Endothelial cell of umbilical vein (primary cell): ENCODE results near the gene VEPH1. TPM values are rescaled to one million over a fixed set of nuclear protein-coding genes. Genes with fewer than 3 reads are reported as not detected.

Experiments used
- BruUV-seq: library from RNA; stranded (reverse); fragments of 400-500 nt; replicated peaks from 2 replicates; lab custom pipeline; 2021; lab: Mats Ljungman, UMichigan
- CTCF ChIA-PET: fragments of 300-600, 350-600 bp; sonication (Branson Sonifier 250); formaldehyde crosslinking; loops from one replicate; lab custom pipeline; 2021; ENCODE audit warnings: antibody characterized with exemption, inconsistent platforms; lab: Charles Lee
- POLR2A ChIA-PET: fragments of 300-600, 350-600 bp; sonication (Branson Sonifier 250); formaldehyde crosslinking; loops from one replicate; lab custom pipeline; 2021; ENCODE audit warnings: antibody characterized with exemption, inconsistent platforms; lab: Charles Lee
- DNase-seq: peaks from one replicate; pipeline ENCODE4 v3.0.0-alpha.2; 2011; ENCODE audit warnings: low read depth, low spot score
- FAIRE-seq: peaks from 2 replicates; lab custom pipeline; 2011; peaks lifted over from hg19 to GRCh38; lab: Jason Lieb, UNC
- H2AFZ ChIP-seq: 2 replicates; pipeline ENCODE4 v1.6.0; 2012; ENCODE audit warnings: low read depth, low read length, control low read depth, inconsistent platforms
- H3K27ac ChIP-seq: 2 replicates; pipeline ENCODE4 v1.5.1; 2011; ENCODE audit warnings: low read depth, mild to moderate bottlenecking, control low read depth, low read length, moderate library complexity; ENCODE audit not compliant: insufficient read depth
- H3K27me3 ChIP-seq, 2 experiments: 2 replicates each; pipeline versions ENCODE4 v1.6.0 to v1.6.1; 2011; ENCODE audit warnings: low read length in 2 of 2, mixed read lengths in 1 of 2; ENCODE audit not compliant: control insufficient read depth in 2 of 2, insufficient read depth in 2 of 2
- H3K36me3 ChIP-seq, 2 experiments: 2 replicates in 1 of 2; 3 replicates in 1 of 2; pipeline ENCODE4 v1.5.1; 2011; ENCODE audit warnings: low read length in 2 of 2, mild to moderate bottlenecking in 1 of 2, moderate library complexity in 1 of 2; ENCODE audit not compliant: control insufficient read depth in 2 of 2, insufficient read depth in 2 of 2; ENCODE audit errors: extremely low read depth in 1 of 2
- H3K4me1 ChIP-seq: 3 replicates; pipeline ENCODE4 v1.5.1; 2011; ENCODE audit warnings: mild to moderate bottlenecking, low read length; ENCODE audit not compliant: control insufficient read depth, insufficient read depth; ENCODE audit errors: extremely low read depth
- H3K4me2 ChIP-seq: 2 replicates; pipeline ENCODE4 v1.6.1; 2011; ENCODE audit warnings: low read length, control low read depth, mixed read lengths; ENCODE audit not compliant: insufficient read depth
- H3K4me3 ChIP-seq, 3 experiments: fragments of 200-600 bp in 1 of 3; sonication (generic), shearing (Covaris generic) in 1 of 3; replicated peaks in 1 of 3; 2 replicates each; pipeline ENCODE4 v1.5.1; 2011 to 2016; ENCODE audit warnings: control low read depth in 3 of 3, low read length in 3 of 3, mild to moderate bottlenecking in 2 of 3, inconsistent platforms in 1 of 3, low read depth in 1 of 3, moderate library complexity in 1 of 3; ENCODE audit not compliant: insufficient read depth in 1 of 3
- H3K79me2 ChIP-seq: 2 replicates; pipeline ENCODE4 v1.6.0; 2012; ENCODE audit warnings: low read length, inconsistent platforms; ENCODE audit not compliant: control insufficient read depth, insufficient read depth
- H3K9ac ChIP-seq: replicated peaks from 2 replicates; pipeline ENCODE3; 2011; ENCODE audit warnings: low read length, control low read depth; ENCODE audit not compliant: insufficient read depth; ENCODE audit errors: extremely low read depth
- H3K9me1 ChIP-seq: replicated peaks from 3 replicates; pipeline ENCODE4 v1.6.0; 2011; ENCODE audit warnings: mild to moderate bottlenecking, low read length; ENCODE audit not compliant: control insufficient read depth, insufficient read depth; ENCODE audit errors: extremely low read depth
- H3K9me3 ChIP-seq: replicated peaks from 2 replicates; pipeline ENCODE4 v1.5.1; 2012; ENCODE audit warnings: low read length, inconsistent platforms; ENCODE audit not compliant: control insufficient read depth, insufficient read depth
- H4K20me1 ChIP-seq: replicated peaks from 2 replicates; pipeline ENCODE3; 2011; ENCODE audit warnings: mild to moderate bottlenecking, low read length; ENCODE audit not compliant: control insufficient read depth, insufficient read depth; ENCODE audit errors: extremely low read depth
- GATA2 ChIP-seq: IDR thresholded peaks from 2 replicates; pipeline ENCODE4 v1.7.0; 2011; ENCODE audit warnings: low read depth, mild to moderate bottlenecking, moderate library complexity, mixed read lengths, low read length; ENCODE audit not compliant: insufficient read length, insufficient read depth
- JUN ChIP-seq: IDR thresholded peaks from 2 replicates; pipeline ENCODE4 v1.6.1; 2011; ENCODE audit warnings: borderline replicate concordance, low read depth; ENCODE audit not compliant: insufficient read length, insufficient read depth
- POLR2AphosphoS5 ChIP-seq: IDR thresholded peaks from 2 replicates; pipeline ENCODE4 v1.6.1; 2012; ENCODE audit warnings: low read depth, mild to moderate bottlenecking, control low read depth, low read length, moderate library complexity; ENCODE audit not compliant: insufficient read depth
- dilution Hi-C: fragments of 300-500 bp; cut with MboI; formaldehyde crosslinking; loops from one replicate; pipeline ENCODE4 v1.15.0; 2019; ENCODE audit warnings: low sequenced_read_pairs; ENCODE audit not compliant: extremely low pct_ligation_motif_present
- intact Hi-C: fragments of 100-400 bp; cut with micrococcal nuclease; formaldehyde crosslinking; loops from one replicate; pipeline ENCODE4 v1.10.0; 2022
- polyA plus RNA-seq, 4 experiments: library from polyadenylated mRNA; depleted of rRNA in 3 of 4; stranded (reverse) in 3 of 4; unstranded in 1 of 4; fragments of >200 nt; gene quantifications; 2 replicates each; pipeline versions ENCODE4 v1.2.1 to v1.2.3, GENCODE V29; 2011 to 2012; ENCODE audit warnings: missing spikeins in 1 of 4
- total RNA-seq: library from RNA; stranded (reverse); gene quantifications from 2 replicates; pipeline ENCODE4 v1.2.3, GENCODE V29; 2021
- TF ChIP-seq, protein P1 (sequence below), 2 donors: IDR thresholded peaks; 1 replicate in 1 of 2; 2 replicates in 1 of 2; pipeline ENCODE4 v1.5.1; 2011; ENCODE audit warnings: low read length in 2 of 2, mild to moderate bottlenecking in 2 of 2, moderate library complexity in 2 of 2, control low read depth in 1 of 2, inconsistent platforms in 1 of 2, low read depth in 1 of 2; ENCODE audit not compliant: insufficient read depth in 1 of 2; ENCODE audit errors: extremely low read depth in 1 of 2

The VEPH1 gene
- total and polyA plus RNA-seq, 2 donors (not counting 3 experiments of a cell fraction or from before 2014, with no cell fraction given) = 42.9 to 136 TPM

DNA sequence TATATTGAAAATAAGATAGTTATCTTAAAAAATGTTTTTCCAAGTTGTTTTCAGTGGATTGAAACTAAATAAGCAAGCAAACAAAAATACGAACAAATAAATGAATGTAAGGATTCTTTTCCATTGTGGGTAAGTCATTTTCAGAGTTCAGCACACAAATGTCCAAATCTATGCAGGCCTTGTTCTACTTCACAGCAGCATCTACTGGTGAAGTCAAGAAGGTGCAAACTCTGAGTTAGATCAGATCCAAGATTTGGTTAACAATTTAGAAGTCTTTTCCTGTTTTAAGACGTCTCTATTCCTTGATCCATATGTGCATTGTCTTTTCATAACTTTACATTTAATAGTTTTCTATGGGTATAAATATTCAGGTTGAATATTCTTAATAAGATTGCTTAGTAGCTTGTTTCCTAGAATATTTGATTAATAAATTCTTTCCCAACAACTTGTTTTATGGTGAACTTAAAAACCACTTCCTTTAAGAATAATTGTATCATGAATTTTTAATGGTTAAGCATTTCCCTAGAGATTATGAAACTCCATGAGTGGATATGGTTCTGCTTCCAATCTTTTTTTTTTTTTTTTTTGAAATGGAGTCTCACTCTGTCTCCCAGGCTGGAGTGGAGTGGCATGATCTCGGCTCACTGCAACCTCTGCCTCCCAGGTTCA is 56.1 kb downstream of the VEPH1 start:
- CTCF ChIA-PET = interaction anchor here (1.2 to 4.0 kb wide), 4 partner anchors 17 to 242 kb away, joined by 3 to 34 read pairs (median 4); no protein-coding TSS in a partner anchor
- Histone ChIP-seq H3K36me3 (peaks cover 0 to 15% of the 10 kb centered on the region in 2 experiments), H3K4me3 (no peak overlapping the region), H3K9ac (peak overlapping the region; percentile 6), H3K79me2 (peaks cover 19% of the 10 kb centered on the region), H3K27ac (no peak overlapping the region), H3K9me3 (no peaks in the 10 kb centered on the region), H3K4me2 (no peak overlapping the region), H3K4me1 (peaks cover 34% of the 10 kb centered on the region), H2AFZ (no peak overlapping the region), H3K9me1 (no peaks in the 10 kb centered on the region), H3K27me3 (no peaks in the 10 kb centered on the region), H4K20me1 (no peaks in the 10 kb centered on the region)
- peak; percentile 67 for DNase-seq
- dilution Hi-C loops (no loop called here), intact Hi-C loops (loop anchor here (1.0 to 5.0 kb wide), 3 partner anchors 125 to 243 kb away; no protein-coding TSS in a partner anchor)
- TF ChIP-seq JUN = no peak
- TF ChIP-seq POLR2AphosphoS5 = no peak
- TF ChIP-seq, protein P1, sequence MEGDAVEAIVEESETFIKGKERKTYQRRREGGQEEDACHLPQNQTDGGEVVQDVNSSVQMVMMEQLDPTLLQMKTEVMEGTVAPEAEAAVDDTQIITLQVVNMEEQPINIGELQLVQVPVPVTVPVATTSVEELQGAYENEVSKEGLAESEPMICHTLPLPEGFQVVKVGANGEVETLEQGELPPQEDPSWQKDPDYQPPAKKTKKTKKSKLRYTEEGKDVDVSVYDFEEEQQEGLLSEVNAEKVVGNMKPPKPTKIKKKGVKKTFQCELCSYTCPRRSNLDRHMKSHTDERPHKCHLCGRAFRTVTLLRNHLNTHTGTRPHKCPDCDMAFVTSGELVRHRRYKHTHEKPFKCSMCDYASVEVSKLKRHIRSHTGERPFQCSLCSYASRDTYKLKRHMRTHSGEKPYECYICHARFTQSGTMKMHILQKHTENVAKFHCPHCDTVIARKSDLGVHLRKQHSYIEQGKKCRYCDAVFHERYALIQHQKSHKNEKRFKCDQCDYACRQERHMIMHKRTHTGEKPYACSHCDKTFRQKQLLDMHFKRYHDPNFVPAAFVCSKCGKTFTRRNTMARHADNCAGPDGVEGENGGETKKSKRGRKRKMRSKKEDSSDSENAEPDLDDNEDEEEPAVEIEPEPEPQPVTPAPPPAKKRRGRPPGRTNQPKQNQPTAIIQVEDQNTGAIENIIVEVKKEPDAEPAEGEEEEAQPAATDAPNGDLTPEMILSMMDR (IDR thresholded peaks at IDR 0.05; ENCODE audit: extremely low read depth in 1 of 2, insufficient read depth in 1 of 2, low read depth in 1 of 2, low read length in 2 of 2) = peak; percentile 47 to 54
- peak; percentile 65 for TF ChIP-seq GATA2
- BruUV-seq = no TSS peak
- POLR2A ChIA-PET = no interaction called here
- peak; percentile 82 for FAIRE-seq
